Neural progenitor cell (in vitro differentiated cells): Measurements from ENCODE around the gene CNN3. TPM values are rescaled to one million over a fixed set of nuclear protein-coding genes. Genes with fewer than 3 reads are reported as not detected.

Experiments
- DNase-seq: peaks from one replicate; pipeline ENCODE4 v3.0.0-alpha.2; 2016; ENCODE audit warnings: low spot score
- H2AFZ ChIP-seq: fragments of 200-600 bp; sonication (generic); replicated peaks from 2 replicates; pipeline ENCODE4 v1.6.1; 2016; ENCODE audit warnings: antibody characterized with exemption
- H3F3A ChIP-seq: fragments of 200-600 bp; sonication (generic); 2 replicates; pipeline ENCODE4 v1.6.1; 2016; ENCODE audit warnings: antibody characterized with exemption, low read depth
- H3K27ac ChIP-seq: fragments of 200-600 bp; sonication (generic); 2 replicates; pipeline ENCODE4 v1.5.1; 2016; ENCODE audit warnings: mild to moderate bottlenecking
- H3K27me3 ChIP-seq: fragments of 200-600 bp; sonication (generic); 2 replicates; pipeline ENCODE4 v1.6.1; 2016; ENCODE audit warnings: mild to moderate bottlenecking, moderate library complexity
- H3K36me3 ChIP-seq: fragments of 200-600 bp; sonication (generic); 2 replicates; pipeline ENCODE4 v1.5.1; 2016
- H3K4me1 ChIP-seq: fragments of 200-600 bp; sonication (generic); 2 replicates; pipeline ENCODE4 v1.6.1; 2016; ENCODE audit warnings: mixed run types
- H3K4me2 ChIP-seq: fragments of 200-600 bp; sonication (generic); 2 replicates; pipeline ENCODE4 v1.6.1; 2016
- H3K4me3 ChIP-seq: fragments of 200-600 bp; sonication (generic); 2 replicates; pipeline ENCODE4 v1.5.1; 2016
- H3K79me2 ChIP-seq: fragments of 200-600 bp; sonication (generic); 2 replicates; pipeline ENCODE4 v1.6.1; 2016; ENCODE audit warnings: low read depth
- H3K9ac ChIP-seq: fragments of 200-600 bp; sonication (generic); 2 replicates; pipeline ENCODE4 v1.6.1; 2016
- H3K9me3 ChIP-seq: fragments of 200-600 bp; sonication (generic); 2 replicates; pipeline ENCODE4 v1.5.1; 2016; ENCODE audit warnings: low read depth
- H4K20me1 ChIP-seq: fragments of 200-600 bp; sonication (generic); 2 replicates; pipeline ENCODE4 v1.6.1; 2016; ENCODE audit warnings: low read depth
- H3K27ac Mint-ChIP-seq: 3 replicates; pipeline ENCODE4 v1.8.0; 2021; ENCODE audit warnings: mixed read lengths
- H3K27me3 Mint-ChIP-seq: 2 replicates; pipeline ENCODE4 v1.8.0; 2022; ENCODE audit warnings: low read depth, mild to moderate bottlenecking, inconsistent platforms, moderate library complexity, mixed read lengths; ENCODE audit not compliant: insufficient read depth
- H3K36me3 Mint-ChIP-seq: 3 replicates; pipeline ENCODE4 v1.8.0; 2021; ENCODE audit warnings: mixed read lengths
- H3K4me1 Mint-ChIP-seq: 3 replicates; pipeline ENCODE4 v1.8.0; 2021; ENCODE audit warnings: mixed read lengths
- H3K4me3 Mint-ChIP-seq: 3 replicates; pipeline ENCODE4 v1.8.0; 2021; ENCODE audit warnings: mild to moderate bottlenecking, moderate library complexity, mixed read lengths
- H3K9me3 Mint-ChIP-seq: 3 replicates; pipeline ENCODE4 v1.8.0; 2020; ENCODE audit warnings: mixed read lengths
- CTCF ChIP-seq: fragments of 200-600 bp; sonication (generic); IDR thresholded peaks from 2 replicates; pipeline ENCODE4 v1.5.1; 2017; ENCODE audit warnings: antibody characterized with exemption, mild to moderate bottlenecking
- EZH2 ChIP-seq: fragments of 200-600 bp; sonication (generic); IDR thresholded peaks from 2 replicates; pipeline ENCODE4 v1.6.1; 2017; ENCODE audit warnings: antibody characterized with exemption, mild to moderate bottlenecking, moderate library complexity
- EZH2phosphoT487 ChIP-seq: fragments of 200-600 bp; sonication (generic); IDR thresholded peaks from 2 replicates; pipeline ENCODE4 v1.6.1; 2017; ENCODE audit warnings: antibody characterized with exemption
- total RNA-seq: library from RNA; depleted of rRNA; stranded (reverse); fragments of >200 nt; gene quantifications from 2 replicates; pipeline ENCODE4 v1.2.3, GENCODE V29; 2015; ENCODE audit warnings: low replicate concordance

Gene CNN3
- total RNA-seq, 1 donor from 2014 or later = 644 TPM

GRCh38 chr1:94951509-94952208 lies 24.7 kb upstream of the CNN3 start:
- peaks cover 34% of the 10 kb centered on the region for H3K4me1 Mint-ChIP-seq
- no peak overlapping the region for H3K9ac ChIP-seq

GRCh38 chr1:94951046-94951445 lies 24.1 kb upstream of the CNN3 start:
- no peak for DNase-seq
- Mint-ChIP-seq H3K4me3 (no peak overlapping the region), H3K4me1 (peaks cover 31% of the 10 kb centered on the region), H3K27me3 (peaks cover 5% of the 10 kb centered on the region), H3K27ac (no peak overlapping the region), H3K36me3 (peaks cover 6% of the 10 kb centered on the region), H3K9me3 (peaks cover under 1% of the 10 kb centered on the region)
- no peak overlapping the region for H3K4me2 ChIP-seq
- H3K4me3 ChIP-seq = no peak overlapping the region
- no peak overlapping the region for H3K27ac ChIP-seq
- H3K9ac ChIP-seq = no peak overlapping the region
- H3F3A ChIP-seq = peaks cover 7% of the 10 kb centered on the region
- H3K9me3 ChIP-seq = no peaks in the 10 kb centered on the region
- H4K20me1 ChIP-seq = no peaks in the 10 kb centered on the region
- no peak overlapping the region for H2AFZ ChIP-seq
- TF ChIP-seq CTCF (no peak), EZH2 (no peak), EZH2phosphoT487 (no peak)
- H3K4me1 ChIP-seq = peaks cover 15% of the 10 kb centered on the region
- no peaks in the 10 kb centered on the region for H3K36me3 ChIP-seq
- no peaks in the 10 kb centered on the region for H3K79me2 ChIP-seq
- no peaks in the 10 kb centered on the region for H3K27me3 ChIP-seq

More at GRCh38 chr1:94951509-94952208, 24.7 kb upstream of the CNN3 start:
- H3K9me3 Mint-ChIP-seq = peaks cover 2% of the 10 kb centered on the region
- peaks cover 8% of the 10 kb centered on the region for H3K36me3 Mint-ChIP-seq
- peaks cover 7% of the 10 kb centered on the region for H3F3A ChIP-seq
- peaks cover 15% of the 10 kb centered on the region for H3K4me1 ChIP-seq
- TF ChIP-seq EZH2 (no peak), EZH2phosphoT487 (no peak), CTCF (no peak)
- H2AFZ ChIP-seq = no peak overlapping the region
- H3K27me3 Mint-ChIP-seq = peaks cover 5% of the 10 kb centered on the region
- no peak overlapping the region for H3K27ac ChIP-seq
- H4K20me1 ChIP-seq = no peaks in the 10 kb centered on the region
- H3K36me3 ChIP-seq = no peaks in the 10 kb centered on the region
- no peaks in the 10 kb centered on the region for H3K27me3 ChIP-seq
- H3K79me2 ChIP-seq = no peaks in the 10 kb centered on the region
- H3K4me3 ChIP-seq = no peak overlapping the region
- DNase-seq = no peak
- no peaks in the 10 kb centered on the region for H3K9me3 ChIP-seq
- no peak overlapping the region for H3K27ac Mint-ChIP-seq
- no peak overlapping the region for H3K4me3 Mint-ChIP-seq
- no peak overlapping the region for H3K4me2 ChIP-seq

- Mint-ChIP-seq H3K4me1 (peaks cover 23% of the 10 kb centered on the region), H3K9me3 (no peaks in the 10 kb centered on the region), H3K36me3 (peaks cover 5% of the 10 kb centered on the region), H3K27me3 (peaks cover 5% of the 10 kb centered on the region), H3K4me3 (no peak overlapping the region), H3K27ac (no peak overlapping the region)
- no peak for TF ChIP-seq EZH2
- TF ChIP-seq CTCF = no peak
- TF ChIP-seq EZH2phosphoT487 = no peak
- DNase-seq = no peak
- H3K36me3 ChIP-seq = no peaks in the 10 kb centered on the region
- H3K4me2 ChIP-seq = no peak overlapping the region
- H4K20me1 ChIP-seq = no peaks in the 10 kb centered on the region
- H3K27me3 ChIP-seq = no peaks in the 10 kb centered on the region
- H2AFZ ChIP-seq = no peak overlapping the region
- no peak overlapping the region for H3K4me3 ChIP-seq
- H3F3A ChIP-seq = peaks cover 7% of the 10 kb centered on the region
- H3K9ac ChIP-seq = no peak overlapping the region
- peaks cover 13% of the 10 kb centered on the region for H3K4me1 ChIP-seq
- no peaks in the 10 kb centered on the region for H3K79me2 ChIP-seq
- H3K9me3 ChIP-seq = no peaks in the 10 kb centered on the region
- no peak overlapping the region for H3K27ac ChIP-seq
Measured at GRCh38 chr1:94949681-94950661, 23.1 kb upstream of the CNN3 start.
